ENCODE data around the gene USP37.

The USP37 gene

GRCh38 chr2:218434456-218434855 lies 133.7 kb downstream of the USP37 start:
- no peaks in the 10 kb centered on the region for H3K9me3 ChIP-seq (replicated peaks in 1 of 2; ENCODE audit: control insufficient read depth in 2 of 2, insufficient read depth in 1 of 2, low read depth in 1 of 2, low read length in 2 of 2)
- no CpG with 5 or more reads among the region's 9 CpGs for WGBS, 2 donors (ENCODE audit: extremely low coverage in 2 of 2, insufficient read length in 2 of 2, insufficient replicate concordance in 1 of 2)
- DNase-seq (ENCODE audit: low spot score) = no peak
- no peak overlapping the region for H3K18ac ChIP-seq (ENCODE audit: low read length)
- H3K23ac ChIP-seq (ENCODE audit: low read depth, low read length, poor library complexity) = no peak overlapping the region
- no peak overlapping the region for H4K8ac ChIP-seq (ENCODE audit: low read depth, low read length)
- H3K14ac ChIP-seq (ENCODE audit: low read length) = peak overlapping the region; percentile 14
- H3K36me3 ChIP-seq (replicated peaks in 1 of 2; ENCODE audit: control insufficient read depth in 2 of 2, insufficient read depth in 2 of 2, low read length in 2 of 2) = no peaks in the 10 kb centered on the region
- no peak overlapping the region for H3K9ac ChIP-seq (ENCODE audit: low read depth, low read length, poor library complexity)
- H2AFZ ChIP-seq (ENCODE audit: low read length) = no peak overlapping the region
- H3K79me1 ChIP-seq (ENCODE audit: low read depth, low read length) = peaks cover 2% of the 10 kb centered on the region
- no peak overlapping the region for H2AK5ac ChIP-seq (ENCODE audit: low read depth, low read length)
- H2BK5ac ChIP-seq (ENCODE audit: low read length) = no peak overlapping the region
- H3K4me2 ChIP-seq (ENCODE audit: insufficient read depth, low read length, poor library complexity, severe bottlenecking) = no peak overlapping the region
- H4K91ac ChIP-seq (ENCODE audit: low read depth, low read length, poor library complexity) = no peak overlapping the region
- no peak overlapping the region for H3K4me3 ChIP-seq (ENCODE audit: low read length in 2 of 2)
- no peak overlapping the region for H2BK15ac ChIP-seq (ENCODE audit: low read length)
- H2BK12ac ChIP-seq (ENCODE audit: low read length) = no peak overlapping the region
- no peak overlapping the region for H2BK120ac ChIP-seq (ENCODE audit: low read depth, low read length)
- peaks cover 0 to 16% (median 0%) of the 10 kb centered on the region in 3 experiments for H3K27me3 ChIP-seq (ENCODE audit: control insufficient read depth in 3 of 3, insufficient read depth in 3 of 3, low read depth in 1 of 3, low read length in 3 of 3)
- H3K27ac ChIP-seq (replicated peaks; ENCODE audit: low read length) = no peak overlapping the region
- H3K4ac ChIP-seq (ENCODE audit: low read length) = no peak overlapping the region
- peaks cover 0 to 7% of the 10 kb centered on the region in 2 donors for H3K4me1 ChIP-seq (ENCODE audit: control insufficient read depth in 2 of 2, insufficient read depth in 1 of 2, low read depth in 1 of 2, low read length in 2 of 2)

GRCh38 chr2:218432676-218433365 lies 135.3 kb downstream of the USP37 start:
- Histone ChIP-seq H2AK5ac (ENCODE audit: low read depth, low read length) (no peak overlapping the region), H4K8ac (ENCODE audit: low read depth, low read length) (no peak overlapping the region), H3K4ac (ENCODE audit: low read length) (no peak overlapping the region), H3K9ac (ENCODE audit: low read depth, low read length, poor library complexity) (no peak overlapping the region), H2AFZ (ENCODE audit: low read length) (no peak overlapping the region), H3K14ac (ENCODE audit: low read length) (no peak overlapping the region), H3K9me3 (replicated peaks in 1 of 2; ENCODE audit: control insufficient read depth in 2 of 2, insufficient read depth in 1 of 2, low read depth in 1 of 2, low read length in 2 of 2) (peaks cover 0 to 2% of the 10 kb centered on the region in 2 donors), H3K18ac (ENCODE audit: low read length) (no peak overlapping the region), H3K36me3 (replicated peaks in 1 of 2; ENCODE audit: control insufficient read depth in 2 of 2, insufficient read depth in 2 of 2, low read length in 2 of 2) (no peaks in the 10 kb centered on the region), H2BK120ac (ENCODE audit: low read depth, low read length) (no peak overlapping the region), H3K23ac (ENCODE audit: low read depth, low read length, poor library complexity) (no peak overlapping the region), H3K27ac (replicated peaks; ENCODE audit: low read length) (no peak overlapping the region), H3K4me2 (ENCODE audit: insufficient read depth, low read length, poor library complexity, severe bottlenecking) (no peak overlapping the region), H4K91ac (ENCODE audit: low read depth, low read length, poor library complexity) (no peak overlapping the region), H3K4me3 (ENCODE audit: low read length in 2 of 2) (no peak overlapping the region), H3K79me1 (ENCODE audit: low read depth, low read length) (peaks cover 4% of the 10 kb centered on the region), H2BK15ac (ENCODE audit: low read length) (no peak overlapping the region), H2BK12ac (ENCODE audit: low read length) (no peak overlapping the region), H3K4me1 (ENCODE audit: control insufficient read depth in 2 of 2, insufficient read depth in 1 of 2, low read depth in 1 of 2, low read length in 2 of 2) (peaks cover 0 to 7% of the 10 kb centered on the region in 2 donors), H2BK5ac (ENCODE audit: low read length) (no peak overlapping the region), H3K27me3 (ENCODE audit: control insufficient read depth in 3 of 3, insufficient read depth in 3 of 3, low read depth in 1 of 3, low read length in 3 of 3) (peaks cover 0 to 24% (median 0%) of the 10 kb centered on the region in 3 experiments)
- no peak for DNase-seq (ENCODE audit: low spot score)
- WGBS, 2 donors (ENCODE audit: extremely low coverage in 2 of 2, insufficient read length in 2 of 2, insufficient replicate concordance in 1 of 2) = no CpG with 5 or more reads among the region's 8 CpGs

GRCh38 chr2:218431878-218432277 lies 136.3 kb downstream of the USP37 start:
- H3K4me3 ChIP-seq (ENCODE audit: low read length in 2 of 2) = no peak overlapping the region
- no CpG with 5 or more reads among the region's 10 CpGs for WGBS, 2 donors (ENCODE audit: extremely low coverage in 2 of 2, insufficient read length in 2 of 2, insufficient replicate concordance in 1 of 2)
- no peak overlapping the region for H3K4me2 ChIP-seq (ENCODE audit: insufficient read depth, low read length, poor library complexity, severe bottlenecking)
- peak overlapping the region; percentile 72 for H3K9ac ChIP-seq (ENCODE audit: low read depth, low read length, poor library complexity)
- peaks cover 0 to 25% (median 0%) of the 10 kb centered on the region in 3 experiments for H3K27me3 ChIP-seq (ENCODE audit: control insufficient read depth in 3 of 3, insufficient read depth in 3 of 3, low read depth in 1 of 3, low read length in 3 of 3)
- no peak overlapping the region for H3K27ac ChIP-seq (replicated peaks; ENCODE audit: low read length)
- H2BK5ac ChIP-seq (ENCODE audit: low read length) = no peak overlapping the region
- no peaks in the 10 kb centered on the region for H3K36me3 ChIP-seq (replicated peaks in 1 of 2; ENCODE audit: control insufficient read depth in 2 of 2, insufficient read depth in 2 of 2, low read length in 2 of 2)
- H3K18ac ChIP-seq (ENCODE audit: low read length) = no peak overlapping the region
- peaks cover 0 to 7% of the 10 kb centered on the region in 2 donors for H3K4me1 ChIP-seq (ENCODE audit: control insufficient read depth in 2 of 2, insufficient read depth in 1 of 2, low read depth in 1 of 2, low read length in 2 of 2)
- no peak overlapping the region for H2BK120ac ChIP-seq (ENCODE audit: low read depth, low read length)
- H2BK12ac ChIP-seq (ENCODE audit: low read length) = no peak overlapping the region
- H4K91ac ChIP-seq (ENCODE audit: low read depth, low read length, poor library complexity) = no peak overlapping the region
- H2AK5ac ChIP-seq (ENCODE audit: low read depth, low read length) = no peak overlapping the region
- H4K8ac ChIP-seq (ENCODE audit: low read depth, low read length) = no peak overlapping the region
- H3K79me1 ChIP-seq (ENCODE audit: low read depth, low read length) = peaks cover 4% of the 10 kb centered on the region
- no peak overlapping the region for H3K23ac ChIP-seq (ENCODE audit: low read depth, low read length, poor library complexity)
- H2AFZ ChIP-seq (ENCODE audit: low read length) = no peak overlapping the region
- H2BK15ac ChIP-seq (ENCODE audit: low read length) = no peak overlapping the region
- H3K14ac ChIP-seq (ENCODE audit: low read length) = no peak overlapping the region
- peaks cover 0 to 2% of the 10 kb centered on the region in 2 donors for H3K9me3 ChIP-seq (replicated peaks in 1 of 2; ENCODE audit: control insufficient read depth in 2 of 2, insufficient read depth in 1 of 2, low read depth in 1 of 2, low read length in 2 of 2)
- no peak for DNase-seq (ENCODE audit: low spot score)
- H3K4ac ChIP-seq (ENCODE audit: low read length) = no peak overlapping the region

GRCh38 chr2:218430721-218431120 lies 137.4 kb downstream of the USP37 start:
- Histone ChIP-seq H2AFZ (ENCODE audit: low read length) (no peak overlapping the region), H3K4me3 (ENCODE audit: low read length in 2 of 2) (no peak overlapping the region), H2BK5ac (ENCODE audit: low read length) (no peak overlapping the region), H4K8ac (ENCODE audit: low read depth, low read length) (no peak overlapping the region), H3K4me2 (ENCODE audit: insufficient read depth, low read length, poor library complexity, severe bottlenecking) (no peak overlapping the region), H2BK12ac (ENCODE audit: low read length) (no peak overlapping the region), H3K4ac (ENCODE audit: low read length) (no peak overlapping the region), H3K27me3 (ENCODE audit: control insufficient read depth in 3 of 3, insufficient read depth in 3 of 3, low read depth in 1 of 3, low read length in 3 of 3) (peaks cover 0 to 25% (median 0%) of the 10 kb centered on the region in 3 experiments), H3K9ac (ENCODE audit: low read depth, low read length, poor library complexity) (no peak overlapping the region), H2BK120ac (ENCODE audit: low read depth, low read length) (no peak overlapping the region), H3K18ac (ENCODE audit: low read length) (peak overlapping the region; percentile 42), H4K91ac (ENCODE audit: low read depth, low read length, poor library complexity) (no peak overlapping the region), H3K23ac (ENCODE audit: low read depth, low read length, poor library complexity) (no peak overlapping the region), H3K27ac (replicated peaks; ENCODE audit: low read length) (no peak overlapping the region), H3K14ac (ENCODE audit: low read length) (peak overlapping the region; percentile 15), H2BK15ac (ENCODE audit: low read length) (no peak overlapping the region), H2AK5ac (ENCODE audit: low read depth, low read length) (no peak overlapping the region), H3K9me3 (replicated peaks in 1 of 2; ENCODE audit: control insufficient read depth in 2 of 2, insufficient read depth in 1 of 2, low read depth in 1 of 2, low read length in 2 of 2) (peaks cover 0 to 2% of the 10 kb centered on the region in 2 donors), H3K36me3 (replicated peaks in 1 of 2; ENCODE audit: control insufficient read depth in 2 of 2, insufficient read depth in 2 of 2, low read length in 2 of 2) (no peaks in the 10 kb centered on the region), H3K79me1 (ENCODE audit: low read depth, low read length) (peaks cover 4% of the 10 kb centered on the region), H3K4me1 (ENCODE audit: control insufficient read depth in 2 of 2, insufficient read depth in 1 of 2, low read depth in 1 of 2, low read length in 2 of 2) (peaks cover 0 to 7% of the 10 kb centered on the region in 2 donors)
- WGBS, 2 donors (ENCODE audit: extremely low coverage in 2 of 2, insufficient read length in 2 of 2, insufficient replicate concordance in 1 of 2) = no CpG with 5 or more reads among the region's 11 CpGs
- no peak for DNase-seq (ENCODE audit: low spot score)

Measured in neuronal stem cell (in vitro differentiated cells).